ENCODE measurements around the gene MRPL34.

Gene MRPL34

GRCh38 chr19:17326595-17326966, 20.9 kb downstream of the MRPL34 start:
- TF ChIP-seq CTCF (IDR thresholded peaks at IDR 0.05; ENCODE audit: insufficient read depth, low read length, poor library complexity, severe bottlenecking), result no peak
- no peaks in the 10 kb centered on the region; the same call in 1 of the 2 replicates for H3K27me3 ChIP-seq (replicated peaks; ENCODE audit: control insufficient read depth, insufficient read depth, low read length)
- peaks cover 4% of the 10 kb centered on the region for H3K36me3 ChIP-seq (ENCODE audit: control insufficient read depth, insufficient read depth, low read length)
- no peak overlapping the region for H3K4me3 ChIP-seq (replicated peaks; ENCODE audit: low read depth, low read length)
- DNase-seq (ENCODE audit: extremely low read depth, insufficient read length), result no peak

- Histone ChIP-seq H3K36me3 (ENCODE audit: control insufficient read depth, insufficient read depth, low read length) (no peaks in the 10 kb centered on the region), H3K4me3 (replicated peaks; ENCODE audit: low read depth, low read length) (no peak overlapping the region), H3K27me3 (replicated peaks; ENCODE audit: control insufficient read depth, insufficient read depth, low read length) (no peaks in the 10 kb centered on the region; the same call in 1 of the 2 replicates)
- TF ChIP-seq CTCF (IDR thresholded peaks at IDR 0.05; ENCODE audit: insufficient read depth, low read length, poor library complexity, severe bottlenecking), result no peak
- DNase-seq (ENCODE audit: extremely low read depth, insufficient read length), result no peak
Observed at GRCh38 chr19:17327068-17327653, 21.5 kb downstream of the MRPL34 start.

- H3K4me3 ChIP-seq (replicated peaks; ENCODE audit: low read depth, low read length), result peak overlapping the region; percentile 35
- no peaks in the 10 kb centered on the region; the same call in 1 of the 2 replicates for H3K27me3 ChIP-seq (replicated peaks; ENCODE audit: control insufficient read depth, insufficient read depth, low read length)
- no peak for TF ChIP-seq CTCF (IDR thresholded peaks at IDR 0.05; ENCODE audit: insufficient read depth, low read length, poor library complexity, severe bottlenecking)
- H3K36me3 ChIP-seq (ENCODE audit: control insufficient read depth, insufficient read depth, low read length), result no peaks in the 10 kb centered on the region
- no peak for DNase-seq (ENCODE audit: extremely low read depth, insufficient read length)
Observed at GRCh38 chr19:17327654-17328516, 22.2 kb downstream of the MRPL34 start.

- peak overlapping the region; percentile 35 for H3K4me3 ChIP-seq (replicated peaks; ENCODE audit: low read depth, low read length)
- no peak for TF ChIP-seq CTCF (IDR thresholded peaks at IDR 0.05; ENCODE audit: insufficient read depth, low read length, poor library complexity, severe bottlenecking)
- H3K36me3 ChIP-seq (ENCODE audit: control insufficient read depth, insufficient read depth, low read length), result no peaks in the 10 kb centered on the region
- no peak for DNase-seq (ENCODE audit: extremely low read depth, insufficient read length)
- H3K27me3 ChIP-seq (replicated peaks; ENCODE audit: control insufficient read depth, insufficient read depth, low read length), result no peaks in the 10 kb centered on the region; the same call in 1 of the 2 replicates
Observed at GRCh38 chr19:17328517-17329365, 23.1 kb downstream of the MRPL34 start.

- no peak for DNase-seq (ENCODE audit: extremely low read depth, insufficient read length)
- Histone ChIP-seq H3K27me3 (replicated peaks; ENCODE audit: control insufficient read depth, insufficient read depth, low read length) (no peaks in the 10 kb centered on the region; the same call in 1 of the 2 replicates), H3K36me3 (ENCODE audit: control insufficient read depth, insufficient read depth, low read length) (no peaks in the 10 kb centered on the region), H3K4me3 (replicated peaks; ENCODE audit: low read depth, low read length) (no peak overlapping the region)
- no peak for TF ChIP-seq CTCF (IDR thresholded peaks at IDR 0.05; ENCODE audit: insufficient read depth, low read length, poor library complexity, severe bottlenecking)
Observed at GRCh38 chr19:17329366-17330261, 23.9 kb downstream of the MRPL34 start.

Data from GM06990 (cell line).